HG02588 (cell line): ENCODE measurements around the gene KRT86.
"Not testable (repeated sequence)": the region's sequence is repeated elsewhere in the genome, so short reads cannot be mapped to it uniquely, and the experiment has no call there.

ENCODE experiments used
- ATAC-seq: cut with Tn5 transposase; IDR thresholded peaks from one replicate; pipeline ENCODE4 v1.9.1; 2021; ENCODE audit warnings: mild to moderate bottlenecking, moderate library complexity; ENCODE audit not compliant: unreplicated experiment

KRT86 gene

GRCh38 chr12:52290483-52291134, 16.2 kb downstream of the KRT86 start:
- ATAC-seq = not testable (repeated sequence)

GRCh38 chr12:52291267-52291935, 17.0 kb downstream of the KRT86 start, which contains the start of gene KRT81:
Gene KRT81 (minus strand): TSS chr12:52291534. CDS start chr12:52291465, 69 bp downstream.
- ATAC-seq = no peak

- no peak for ATAC-seq
Observed at GRCh38 chr12:52293926-52294325, 19.5 kb downstream of the KRT86 start.

- ATAC-seq = no peak
Observed at GRCh38 chr12:52294803-52295202, 20.4 kb downstream of the KRT86 start.

DNA sequence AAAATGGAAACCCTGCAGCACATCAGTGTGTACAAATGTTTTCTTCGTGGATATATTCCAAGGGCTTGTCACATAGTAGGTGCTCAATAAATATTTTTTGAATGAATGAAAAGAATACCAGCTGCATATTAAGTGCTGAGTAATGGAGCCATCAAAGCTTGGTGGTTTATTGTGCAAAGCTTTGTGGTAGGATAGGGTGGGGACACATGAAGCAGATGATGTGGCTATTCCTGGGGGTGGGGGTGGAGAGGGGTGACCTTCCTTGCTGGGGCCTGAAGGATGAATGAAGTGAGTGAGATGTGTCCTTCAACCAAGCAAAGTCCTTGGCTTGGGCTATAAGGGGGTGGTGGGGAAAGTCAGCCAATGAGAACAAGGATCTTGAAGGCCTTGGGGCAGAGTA, 21.2 kb downstream of the KRT86 start:
- no peak for ATAC-seq

- no peak for ATAC-seq
Observed at GRCh38 chr12:52296572-52297215, 22.2 kb downstream of the KRT86 start.

- no peak for ATAC-seq
Observed at GRCh38 chr12:52298677-52299190, 24.3 kb downstream of the KRT86 start.

DNA sequence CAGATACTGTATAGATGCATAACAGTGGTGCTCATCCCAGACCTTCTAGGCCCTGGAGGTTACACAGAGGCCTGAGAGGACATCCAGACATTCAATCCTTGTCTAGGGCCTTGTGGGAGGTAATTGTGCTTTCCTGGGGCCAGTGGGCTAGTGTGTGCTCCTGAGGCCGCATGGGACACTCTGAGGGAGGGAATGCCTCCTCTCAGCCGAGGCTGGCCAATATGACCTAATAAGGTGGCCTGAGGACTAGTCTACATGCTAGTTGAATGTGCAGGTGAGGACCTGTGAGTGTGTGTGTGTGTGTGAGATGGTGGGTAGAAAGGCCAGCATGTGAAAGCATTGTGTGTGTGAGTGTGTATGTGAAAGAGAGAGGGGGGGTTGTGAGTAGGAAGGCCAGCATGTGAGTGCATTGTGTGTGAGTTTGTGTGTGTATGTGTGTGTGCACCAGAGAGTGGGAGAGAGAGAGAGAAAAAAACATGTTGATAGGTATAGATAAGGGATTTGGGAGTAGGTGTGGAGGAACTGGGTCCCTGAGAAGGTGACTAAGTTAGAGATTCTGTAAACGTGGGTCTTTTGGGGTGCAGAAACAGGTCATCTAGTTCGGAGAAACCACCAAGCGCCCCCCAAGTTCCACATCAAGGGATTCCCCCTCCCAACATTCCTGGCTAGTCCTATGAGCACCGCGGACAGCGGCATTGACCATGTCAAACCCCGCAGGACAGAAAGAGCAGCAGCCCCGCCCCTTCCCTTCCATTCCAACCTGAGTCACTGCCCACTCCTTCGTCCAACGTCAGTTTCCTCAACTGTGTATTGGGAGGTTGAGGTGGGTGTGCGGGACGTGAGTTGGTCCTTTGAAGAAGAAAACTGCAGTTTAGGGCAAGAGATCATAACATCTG, 26.6 kb downstream of the KRT86 start:
- ATAC-seq = no peak

DNA sequence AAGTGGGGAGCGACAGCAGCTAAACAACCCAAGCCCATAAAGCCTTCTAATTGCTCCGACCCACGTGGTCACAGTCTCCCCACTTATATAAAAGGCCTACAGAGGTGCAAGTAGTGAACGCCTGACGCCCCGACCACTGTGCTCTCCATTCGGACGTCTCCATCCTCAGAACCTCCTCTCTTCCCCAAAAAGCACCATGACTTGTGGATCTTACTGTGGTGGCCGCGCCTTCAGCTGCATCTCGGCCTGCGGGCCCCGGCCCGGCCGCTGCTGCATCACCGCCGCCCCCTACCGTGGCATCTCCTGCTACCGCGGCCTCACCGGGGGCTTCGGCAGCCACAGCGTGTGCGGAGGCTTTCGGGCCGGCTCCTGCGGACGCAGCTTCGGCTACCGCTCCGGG, 27.3 kb downstream of the KRT86 start:
- not testable (repeated sequence) for ATAC-seq

GRCh38 chr12:52302242-52302914, 27.9 kb downstream of the KRT86 start:
- ATAC-seq = not testable (repeated sequence)

GRCh38 chr12:52304941-52305411, 30.5 kb downstream of the KRT86 start:
- ATAC-seq = peak; percentile 81

DNA sequence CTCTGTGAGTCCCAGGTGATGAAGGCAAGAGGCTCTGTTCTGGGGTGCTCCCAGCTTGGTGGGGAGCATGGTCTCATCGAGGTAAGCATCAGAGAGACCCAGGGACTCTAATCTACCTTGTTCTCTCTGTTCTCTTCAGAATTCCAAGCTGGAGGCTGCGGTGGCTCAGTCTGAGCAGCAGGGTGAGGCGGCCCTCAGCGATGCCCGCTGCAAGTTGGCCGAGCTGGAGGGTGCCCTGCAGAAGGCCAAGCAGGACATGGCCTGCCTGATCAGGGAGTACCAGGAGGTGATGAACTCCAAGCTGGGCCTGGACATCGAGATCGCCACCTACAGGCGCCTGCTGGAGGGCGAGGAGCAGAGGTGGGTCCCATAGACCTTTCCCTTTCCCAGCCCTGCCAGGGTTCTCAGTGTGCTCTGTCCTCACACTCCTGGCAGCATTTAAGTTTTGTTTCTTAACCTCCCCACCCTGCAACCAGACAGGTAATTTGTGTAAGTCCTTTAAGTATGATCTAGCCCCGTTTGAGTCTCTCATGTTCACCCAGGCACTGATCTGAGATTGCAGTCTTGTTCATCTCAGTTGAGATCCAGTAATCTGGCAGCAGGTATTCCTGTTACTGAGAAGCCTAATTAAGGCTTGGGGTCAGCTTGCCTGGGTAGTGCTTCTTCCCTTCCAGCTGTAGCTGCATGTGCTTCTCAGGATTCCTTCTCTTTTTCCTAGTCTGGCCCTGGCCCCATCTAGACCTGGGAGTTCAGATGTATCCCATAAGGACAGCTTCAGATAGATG, 31.7 kb downstream of the KRT86 start:
- no peak for ATAC-seq

DNA sequence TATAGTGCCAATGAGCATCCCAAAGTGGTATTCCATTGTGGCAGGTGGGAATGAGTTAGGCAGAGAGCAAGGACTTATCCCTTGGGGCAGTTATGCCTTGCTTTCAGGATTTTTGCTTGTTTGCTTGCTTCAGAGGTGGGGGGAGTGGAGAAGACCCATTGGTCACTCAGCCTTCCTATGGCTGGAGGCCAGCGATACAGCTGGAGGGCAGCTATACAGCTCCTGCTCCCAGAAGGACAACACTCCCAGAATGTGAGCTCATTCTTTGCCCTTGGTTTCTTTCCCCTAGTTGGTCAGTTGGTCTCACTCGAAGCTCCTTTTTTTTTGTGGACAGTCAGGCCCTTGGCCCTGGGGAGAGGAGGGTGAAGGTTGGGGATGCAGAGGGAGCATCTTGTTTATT, 32.3 kb downstream of the KRT86 start:
- no peak for ATAC-seq

- ATAC-seq = no peak
Observed at GRCh38 chr12:52307836-52308805, 33.7 kb downstream of the KRT86 start.

DNA sequence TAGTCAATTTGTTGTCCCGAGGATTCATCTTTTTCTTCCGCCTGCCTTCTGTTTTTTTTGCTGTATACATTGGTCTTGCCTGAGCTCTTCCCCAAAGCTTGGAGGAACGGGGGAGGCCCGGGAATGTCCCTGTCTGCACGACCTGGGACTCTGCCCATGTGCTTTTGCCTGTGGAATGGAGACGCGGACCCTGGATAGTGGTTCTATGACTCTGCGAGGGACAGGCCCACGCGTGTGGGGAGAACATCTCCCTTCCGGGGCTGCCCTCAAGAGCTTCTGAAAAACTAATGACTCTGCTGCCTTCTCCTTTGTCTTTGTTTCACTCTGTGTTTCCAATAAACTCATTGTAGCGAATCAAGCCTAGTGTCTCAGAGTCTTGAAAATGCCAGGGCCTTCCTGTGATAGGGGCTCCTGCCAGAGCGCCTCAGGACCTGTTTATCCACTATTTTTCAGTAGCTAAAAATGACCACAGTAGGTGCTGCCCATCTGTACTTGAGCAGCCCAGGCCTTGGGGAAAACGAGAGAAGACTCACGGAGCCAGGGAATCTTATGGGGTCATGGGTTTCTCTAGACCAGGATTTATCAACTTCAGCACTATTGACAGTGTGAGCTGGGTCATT, 34.5 kb downstream of the KRT86 start:
- no peak for ATAC-seq

- no peak for ATAC-seq
Observed at GRCh38 chr12:52310622-52311284, 36.3 kb downstream of the KRT86 start.

GRCh38 chr12:52311285-52311648, 36.8 kb downstream of the KRT86 start:
- no peak for ATAC-seq
